Ishikawa (cell line): ENCODE measurements around the gene GNAT1.

Experiments
- CEBPB ChIP-seq: IDR thresholded peaks from 2 replicates; pipeline ENCODE4 v1.6.1; 2012
- CREB1 ChIP-seq: IDR thresholded peaks from 2 replicates; pipeline ENCODE4 v1.6.1; 2012; ENCODE audit warnings: low read depth
- EGR1 ChIP-seq: IDR thresholded peaks from 2 replicates; pipeline ENCODE4 v1.6.1; 2012
- EP300 ChIP-seq: IDR thresholded peaks from 2 replicates; pipeline ENCODE4 v1.6.1; 2012; ENCODE audit warnings: borderline replicate concordance
- FOXM1 ChIP-seq: IDR thresholded peaks from 2 replicates; pipeline ENCODE4 v1.6.1; 2012; ENCODE audit warnings: low read depth, borderline replicate concordance
- NFIC ChIP-seq: IDR thresholded peaks from 2 replicates; pipeline ENCODE4 v1.6.1; 2012
- RAD21 ChIP-seq: IDR thresholded peaks from 2 replicates; pipeline ENCODE4 v1.6.1; 2012; ENCODE audit warnings: low read depth
- TAF1 ChIP-seq: IDR thresholded peaks from 2 replicates; pipeline ENCODE4 v1.6.1; 2012; ENCODE audit warnings: low read depth, mild to moderate bottlenecking
- TCF12 ChIP-seq: IDR thresholded peaks from 2 replicates; pipeline ENCODE4 v1.6.1; 2012; ENCODE audit warnings: low read depth
- TEAD4 ChIP-seq: IDR thresholded peaks from 2 replicates; pipeline ENCODE4 v1.6.1; 2012
- YY1 ChIP-seq: IDR thresholded peaks from 2 replicates; pipeline ENCODE4 v1.6.1; 2012; ENCODE audit warnings: low read depth
- ZBTB7A ChIP-seq: IDR thresholded peaks from 2 replicates; pipeline ENCODE4 v1.6.1; 2012; ENCODE audit warnings: low read depth
- TF ChIP-seq, protein P1 (sequence below): IDR thresholded peaks from 2 replicates; pipeline ENCODE4 v1.6.1; 2012; ENCODE audit warnings: low read depth, mild to moderate bottlenecking
- TF ChIP-seq, protein P2 (sequence below): IDR thresholded peaks from 2 replicates; pipeline ENCODE4 v1.6.1; 2012
- TF ChIP-seq, protein P3 (sequence below): IDR thresholded peaks from 2 replicates; pipeline ENCODE4 v1.6.1; 2012

The GNAT1 gene

DNA sequence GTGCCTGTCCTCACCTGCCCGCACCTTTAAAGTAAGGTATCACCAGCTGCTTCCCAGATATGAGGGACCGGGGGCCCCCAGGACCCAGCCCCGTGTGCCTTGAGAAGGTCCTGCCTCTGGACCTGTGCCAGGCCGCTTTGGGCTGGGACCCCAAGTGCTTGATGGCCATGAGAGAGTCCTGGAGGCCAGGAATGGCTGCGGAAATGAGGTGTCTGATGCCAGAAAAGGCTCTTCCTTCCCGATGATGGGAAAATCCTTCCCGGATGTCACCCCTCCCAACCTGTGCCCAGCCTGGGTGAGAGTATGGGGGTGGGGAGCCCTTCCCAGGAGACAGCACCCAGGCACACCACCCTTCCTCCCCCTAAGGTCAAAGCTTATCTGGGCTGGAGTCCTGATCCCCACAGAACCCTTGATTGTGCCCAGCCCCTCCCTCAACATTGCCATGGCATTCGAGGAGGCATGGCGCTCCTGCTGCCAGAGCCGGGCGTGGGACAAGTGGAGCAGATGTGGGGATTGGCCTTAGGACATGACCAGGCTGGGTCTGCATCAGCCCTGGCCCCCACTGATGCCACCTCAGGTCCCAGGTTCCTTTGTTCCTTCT is 22.1 kb upstream of the GNAT1 start:
- TF ChIP-seq NFIC (0 out of 2 replicates have a peak, but pooled peaks have one; percentile 27), CREB1 (no peak)

DNA sequence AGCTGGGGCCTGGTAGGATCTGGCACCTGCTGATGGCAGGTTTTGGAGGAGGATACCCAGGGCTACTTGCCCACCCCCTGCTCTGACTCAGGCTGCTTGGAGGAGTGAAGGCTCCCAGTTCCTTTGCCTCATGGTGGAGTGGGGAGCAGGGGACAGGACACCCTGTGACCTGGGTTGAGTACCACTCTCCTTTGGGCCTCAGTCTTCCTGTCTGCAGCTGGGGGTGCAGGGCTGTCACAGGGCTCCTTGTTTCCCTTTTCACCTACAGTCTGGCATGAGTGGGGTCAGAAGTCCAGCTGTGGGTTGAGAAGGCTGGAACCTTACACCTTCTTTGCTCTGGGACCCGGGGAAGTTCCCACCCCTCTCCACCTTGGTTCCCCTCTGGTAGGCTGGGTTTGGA is 21.6 kb upstream of the GNAT1 start:
- TF ChIP-seq FOXM1 (no peak), TAF1 (no peak), CREB1 (no peak), TCF12 (no peak)
- TF ChIP-seq, protein P1, sequence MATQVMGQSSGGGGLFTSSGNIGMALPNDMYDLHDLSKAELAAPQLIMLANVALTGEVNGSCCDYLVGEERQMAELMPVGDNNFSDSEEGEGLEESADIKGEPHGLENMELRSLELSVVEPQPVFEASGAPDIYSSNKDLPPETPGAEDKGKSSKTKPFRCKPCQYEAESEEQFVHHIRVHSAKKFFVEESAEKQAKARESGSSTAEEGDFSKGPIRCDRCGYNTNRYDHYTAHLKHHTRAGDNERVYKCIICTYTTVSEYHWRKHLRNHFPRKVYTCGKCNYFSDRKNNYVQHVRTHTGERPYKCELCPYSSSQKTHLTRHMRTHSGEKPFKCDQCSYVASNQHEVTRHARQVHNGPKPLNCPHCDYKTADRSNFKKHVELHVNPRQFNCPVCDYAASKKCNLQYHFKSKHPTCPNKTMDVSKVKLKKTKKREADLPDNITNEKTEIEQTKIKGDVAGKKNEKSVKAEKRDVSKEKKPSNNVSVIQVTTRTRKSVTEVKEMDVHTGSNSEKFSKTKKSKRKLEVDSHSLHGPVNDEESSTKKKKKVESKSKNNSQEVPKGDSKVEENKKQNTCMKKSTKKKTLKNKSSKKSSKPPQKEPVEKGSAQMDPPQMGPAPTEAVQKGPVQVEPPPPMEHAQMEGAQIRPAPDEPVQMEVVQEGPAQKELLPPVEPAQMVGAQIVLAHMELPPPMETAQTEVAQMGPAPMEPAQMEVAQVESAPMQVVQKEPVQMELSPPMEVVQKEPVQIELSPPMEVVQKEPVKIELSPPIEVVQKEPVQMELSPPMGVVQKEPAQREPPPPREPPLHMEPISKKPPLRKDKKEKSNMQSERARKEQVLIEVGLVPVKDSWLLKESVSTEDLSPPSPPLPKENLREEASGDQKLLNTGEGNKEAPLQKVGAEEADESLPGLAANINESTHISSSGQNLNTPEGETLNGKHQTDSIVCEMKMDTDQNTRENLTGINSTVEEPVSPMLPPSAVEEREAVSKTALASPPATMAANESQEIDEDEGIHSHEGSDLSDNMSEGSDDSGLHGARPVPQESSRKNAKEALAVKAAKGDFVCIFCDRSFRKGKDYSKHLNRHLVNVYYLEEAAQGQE, result no peak
- TF ChIP-seq, protein P2, sequence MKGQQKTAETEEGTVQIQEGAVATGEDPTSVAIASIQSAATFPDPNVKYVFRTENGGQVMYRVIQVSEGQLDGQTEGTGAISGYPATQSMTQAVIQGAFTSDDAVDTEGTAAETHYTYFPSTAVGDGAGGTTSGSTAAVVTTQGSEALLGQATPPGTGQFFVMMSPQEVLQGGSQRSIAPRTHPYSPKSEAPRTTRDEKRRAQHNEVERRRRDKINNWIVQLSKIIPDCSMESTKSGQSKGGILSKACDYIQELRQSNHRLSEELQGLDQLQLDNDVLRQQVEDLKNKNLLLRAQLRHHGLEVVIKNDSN, result no peak

DNA sequence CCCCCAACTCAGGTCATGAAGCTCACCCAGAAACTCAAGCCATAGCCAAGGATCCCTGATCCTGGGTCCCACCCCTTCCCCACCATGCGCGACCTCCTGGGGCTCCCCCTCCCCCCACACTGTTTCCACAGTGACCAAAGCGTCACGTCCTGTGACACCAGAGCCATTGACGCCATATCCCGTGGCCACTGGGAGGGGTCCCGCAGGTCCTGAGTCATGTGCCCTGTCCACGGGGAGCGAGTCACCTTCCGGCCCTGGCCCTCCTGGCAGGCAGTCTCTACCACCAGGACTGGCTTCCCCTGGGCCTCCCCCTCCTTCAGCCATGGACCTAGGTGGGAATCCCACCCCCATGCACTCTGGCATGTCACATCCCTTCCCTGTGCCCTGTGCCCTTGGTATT is 20.7 kb upstream of the GNAT1 start:
- TF ChIP-seq TEAD4 (no peak), ZBTB7A (no peak), NFIC (no peak), YY1 (no peak), TAF1 (no peak), CEBPB (no peak), RAD21 (no peak), TCF12 (no peak), EGR1 (no peak), CREB1 (no peak), FOXM1 (no peak), EP300 (no peak)
- TF ChIP-seq, protein P1, result no peak
- TF ChIP-seq, protein P3, sequence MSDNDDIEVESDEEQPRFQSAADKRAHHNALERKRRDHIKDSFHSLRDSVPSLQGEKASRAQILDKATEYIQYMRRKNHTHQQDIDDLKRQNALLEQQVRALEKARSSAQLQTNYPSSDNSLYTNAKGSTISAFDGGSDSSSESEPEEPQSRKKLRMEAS, result no peak
- TF ChIP-seq, protein P2, result no peak

DNA sequence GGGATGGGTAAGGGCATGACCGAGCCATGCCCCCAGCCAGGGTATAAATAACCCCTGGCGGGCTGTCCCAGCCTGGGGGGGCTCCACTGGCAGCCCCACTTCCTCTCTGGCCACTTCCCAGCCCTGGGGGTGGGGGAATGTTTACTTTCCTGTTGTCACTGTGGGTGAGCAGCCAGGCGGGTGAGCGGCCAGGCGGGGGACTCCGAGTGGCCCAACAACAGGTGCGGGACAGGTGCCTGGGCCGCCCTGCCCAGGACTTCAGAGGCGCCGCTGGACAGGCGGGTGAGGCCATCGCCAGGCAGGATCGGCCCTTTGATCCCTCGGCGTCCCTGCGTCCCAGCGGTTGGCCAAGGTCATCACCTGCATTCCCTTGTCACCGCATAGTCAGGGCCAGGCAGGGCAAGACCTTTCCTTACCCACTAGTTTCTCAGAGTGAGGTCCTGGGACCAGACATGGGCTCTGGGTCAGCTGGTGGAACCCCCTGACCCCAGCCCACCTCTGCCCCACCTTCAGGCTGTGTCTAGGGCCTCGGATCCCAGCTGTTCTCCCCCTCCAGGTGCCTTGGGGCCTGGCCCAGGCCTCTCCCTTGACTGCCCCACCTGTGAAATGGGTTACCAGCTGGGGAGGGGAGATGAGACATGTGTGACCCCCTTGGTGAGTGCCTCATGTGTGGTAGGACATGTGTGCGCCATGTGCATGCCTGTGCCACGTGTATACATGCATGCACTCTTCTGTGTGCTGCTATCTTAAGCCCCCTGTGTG is 19.7 kb upstream of the GNAT1 start:
- TF ChIP-seq, protein P1, result no peak
- TF ChIP-seq RAD21, result no peak
- TF ChIP-seq, protein P2, result no peak
- no peak for TF ChIP-seq ZBTB7A
- no peak; the same call in 1 of the 2 replicates for TF ChIP-seq EP300
- 0 out of 2 replicates have a peak, but pooled peaks have one; percentile 12 for TF ChIP-seq NFIC
- TF ChIP-seq FOXM1, result no peak
- no peak for TF ChIP-seq TAF1
